Measurements from ENCODE around the gene FRS3. TPM values are rescaled to one million over a fixed set of nuclear protein-coding genes. Genes with fewer than 3 reads are reported as not detected.

Gene FRS3
- total and polyA plus RNA-seq, 2 of the 13 experiments (the other 11 are each of a cell fraction or from before 2014, with no cell fraction given): 3.0 to 7.4 TPM

DNA sequence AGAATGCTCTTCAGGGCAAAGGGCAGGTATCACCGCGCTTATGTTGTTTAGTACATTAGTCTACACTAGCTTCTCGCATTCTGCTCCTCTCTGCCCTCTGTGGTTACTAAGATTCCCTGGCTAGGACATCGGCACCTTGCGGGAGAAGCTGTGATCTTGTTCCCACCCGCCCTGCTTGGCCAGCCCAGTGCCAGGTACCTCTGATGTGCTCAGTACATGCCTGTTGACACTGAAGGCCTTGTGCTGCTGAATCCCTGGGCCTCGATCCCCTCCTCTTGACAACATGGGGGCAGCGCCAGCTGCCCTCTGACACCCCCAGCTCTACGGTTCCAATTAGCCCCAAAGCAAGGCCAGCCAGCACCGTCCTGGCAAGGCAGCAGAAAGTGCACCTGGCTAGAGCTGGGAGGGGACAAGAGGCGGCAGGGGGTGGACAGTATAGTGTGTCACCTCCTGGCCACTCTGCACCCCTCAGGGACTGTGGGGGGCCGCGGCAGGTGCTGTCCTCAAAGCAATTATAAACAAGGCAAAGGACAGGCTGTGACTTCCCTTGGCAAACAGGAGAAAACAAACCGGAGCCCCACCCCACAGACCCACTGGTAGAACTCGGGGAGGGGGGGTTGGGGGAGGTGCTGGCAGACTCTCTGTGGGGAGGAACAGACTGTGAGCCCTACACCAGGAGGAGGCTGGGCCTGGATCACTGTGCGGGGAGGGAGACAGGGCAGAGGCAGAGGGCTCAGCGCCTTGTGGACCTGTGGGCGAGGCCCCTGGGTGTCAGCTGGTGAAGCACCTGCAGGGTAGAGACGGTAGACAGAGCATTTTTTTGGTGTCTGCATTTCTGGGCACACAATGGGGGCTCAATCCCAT, 51.4 kb downstream of the FRS3 start (continued):
- TF ChIP-seq MTA3 (CRISPR knock-in tag; IDR thresholded peaks at IDR 0.05) (no peak), THAP11 (CRISPR knock-in tag; IDR thresholded peaks at IDR 0.05) (0 out of 2 replicates have a peak, but pooled peaks have one; percentile 8), ZNF30 (CRISPR knock-in tag; IDR thresholded peaks at IDR 0.05) (no peak), SYNCRIP (IDR thresholded peaks at IDR 0.05; ENCODE audit: insufficient read depth, low read depth, low read length) (no peak), TARDBP (CRISPR knock-in tag; IDR thresholded peaks at IDR 0.05) (peak; percentile 58; the same call in 1 of the 2 replicates), ZBTB8A (CRISPR knock-in tag; IDR thresholded peaks at IDR 0.05; ENCODE audit: borderline replicate concordance, low read depth) (no peak), ZNF598 (CRISPR knock-in tag; IDR thresholded peaks at IDR 0.05; ENCODE audit: borderline replicate concordance) (0 out of 2 replicates have a peak, but pooled peaks have one; percentile 49), ZNF607 (CRISPR knock-in tag; IDR thresholded peaks at IDR 0.05; ENCODE audit: borderline replicate concordance) (no peak), ZFP90 (CRISPR knock-in tag; IDR thresholded peaks at IDR 0.05; ENCODE audit: borderline replicate concordance) (no peak), NFIC (IDR thresholded peaks at IDR 0.05; ENCODE audit: low read length) (no peak), HOXA5 (CRISPR knock-in tag; IDR thresholded peaks at IDR 0.05) (no peak), SMARCE1 (IDR thresholded peaks at IDR 0.05; ENCODE audit: borderline replicate concordance) (no peak), NCOA2 (CRISPR knock-in tag; IDR thresholded peaks at IDR 0.05) (no peak), SMAD9 (CRISPR knock-in tag; IDR thresholded peaks at IDR 0.05) (no peak), IKZF1 (IDR thresholded peaks at IDR 0.05) (no peak), CBX2 (IDR thresholded peaks at IDR 0.05; ENCODE audit: low read depth, low read length) (no peak), CBX2 (CRISPR knock-in tag; IDR thresholded peaks at IDR 0.05; ENCODE audit: low read depth) (no peak)
- TF ChIP-seq, protein P1, sequence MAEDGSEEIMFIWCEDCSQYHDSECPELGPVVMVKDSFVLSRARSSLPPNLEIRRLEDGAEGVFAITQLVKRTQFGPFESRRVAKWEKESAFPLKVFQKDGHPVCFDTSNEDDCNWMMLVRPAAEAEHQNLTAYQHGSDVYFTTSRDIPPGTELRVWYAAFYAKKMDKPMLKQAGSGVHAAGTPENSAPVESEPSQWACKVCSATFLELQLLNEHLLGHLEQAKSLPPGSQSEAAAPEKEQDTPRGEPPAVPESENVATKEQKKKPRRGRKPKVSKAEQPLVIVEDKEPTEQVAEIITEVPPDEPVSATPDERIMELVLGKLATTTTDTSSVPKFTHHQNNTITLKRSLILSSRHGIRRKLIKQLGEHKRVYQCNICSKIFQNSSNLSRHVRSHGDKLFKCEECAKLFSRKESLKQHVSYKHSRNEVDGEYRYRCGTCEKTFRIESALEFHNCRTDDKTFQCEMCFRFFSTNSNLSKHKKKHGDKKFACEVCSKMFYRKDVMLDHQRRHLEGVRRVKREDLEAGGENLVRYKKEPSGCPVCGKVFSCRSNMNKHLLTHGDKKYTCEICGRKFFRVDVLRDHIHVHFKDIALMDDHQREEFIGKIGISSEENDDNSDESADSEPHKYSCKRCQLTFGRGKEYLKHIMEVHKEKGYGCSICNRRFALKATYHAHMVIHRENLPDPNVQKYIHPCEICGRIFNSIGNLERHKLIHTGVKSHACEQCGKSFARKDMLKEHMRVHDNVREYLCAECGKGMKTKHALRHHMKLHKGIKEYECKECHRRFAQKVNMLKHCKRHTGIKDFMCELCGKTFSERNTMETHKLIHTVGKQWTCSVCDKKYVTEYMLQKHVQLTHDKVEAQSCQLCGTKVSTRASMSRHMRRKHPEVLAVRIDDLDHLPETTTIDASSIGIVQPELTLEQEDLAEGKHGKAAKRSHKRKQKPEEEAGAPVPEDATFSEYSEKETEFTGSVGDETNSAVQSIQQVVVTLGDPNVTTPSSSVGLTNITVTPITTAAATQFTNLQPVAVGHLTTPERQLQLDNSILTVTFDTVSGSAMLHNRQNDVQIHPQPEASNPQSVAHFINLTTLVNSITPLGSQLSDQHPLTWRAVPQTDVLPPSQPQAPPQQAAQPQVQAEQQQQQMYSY (CRISPR knock-in tag; IDR thresholded peaks at IDR 0.05): no peak
- TF ChIP-seq, protein P2, sequence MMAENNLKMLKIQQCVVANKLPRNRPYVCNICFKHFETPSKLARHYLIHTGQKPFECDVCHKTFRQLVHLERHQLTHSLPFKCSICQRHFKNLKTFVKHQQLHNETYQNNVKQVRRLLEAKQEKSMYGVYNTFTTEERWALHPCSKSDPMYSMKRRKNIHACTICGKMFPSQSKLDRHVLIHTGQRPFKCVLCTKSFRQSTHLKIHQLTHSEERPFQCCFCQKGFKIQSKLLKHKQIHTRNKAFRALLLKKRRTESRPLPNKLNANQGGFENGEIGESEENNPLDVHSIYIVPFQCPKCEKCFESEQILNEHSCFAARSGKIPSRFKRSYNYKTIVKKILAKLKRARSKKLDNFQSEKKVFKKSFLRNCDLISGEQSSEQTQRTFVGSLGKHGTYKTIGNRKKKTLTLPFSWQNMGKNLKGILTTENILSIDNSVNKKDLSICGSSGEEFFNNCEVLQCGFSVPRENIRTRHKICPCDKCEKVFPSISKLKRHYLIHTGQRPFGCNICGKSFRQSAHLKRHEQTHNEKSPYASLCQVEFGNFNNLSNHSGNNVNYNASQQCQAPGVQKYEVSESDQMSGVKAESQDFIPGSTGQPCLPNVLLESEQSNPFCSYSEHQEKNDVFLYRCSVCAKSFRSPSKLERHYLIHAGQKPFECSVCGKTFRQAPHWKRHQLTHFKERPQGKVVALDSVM (CRISPR knock-in tag; IDR thresholded peaks at IDR 0.05): no peak
- TF ChIP-seq, protein P3, sequence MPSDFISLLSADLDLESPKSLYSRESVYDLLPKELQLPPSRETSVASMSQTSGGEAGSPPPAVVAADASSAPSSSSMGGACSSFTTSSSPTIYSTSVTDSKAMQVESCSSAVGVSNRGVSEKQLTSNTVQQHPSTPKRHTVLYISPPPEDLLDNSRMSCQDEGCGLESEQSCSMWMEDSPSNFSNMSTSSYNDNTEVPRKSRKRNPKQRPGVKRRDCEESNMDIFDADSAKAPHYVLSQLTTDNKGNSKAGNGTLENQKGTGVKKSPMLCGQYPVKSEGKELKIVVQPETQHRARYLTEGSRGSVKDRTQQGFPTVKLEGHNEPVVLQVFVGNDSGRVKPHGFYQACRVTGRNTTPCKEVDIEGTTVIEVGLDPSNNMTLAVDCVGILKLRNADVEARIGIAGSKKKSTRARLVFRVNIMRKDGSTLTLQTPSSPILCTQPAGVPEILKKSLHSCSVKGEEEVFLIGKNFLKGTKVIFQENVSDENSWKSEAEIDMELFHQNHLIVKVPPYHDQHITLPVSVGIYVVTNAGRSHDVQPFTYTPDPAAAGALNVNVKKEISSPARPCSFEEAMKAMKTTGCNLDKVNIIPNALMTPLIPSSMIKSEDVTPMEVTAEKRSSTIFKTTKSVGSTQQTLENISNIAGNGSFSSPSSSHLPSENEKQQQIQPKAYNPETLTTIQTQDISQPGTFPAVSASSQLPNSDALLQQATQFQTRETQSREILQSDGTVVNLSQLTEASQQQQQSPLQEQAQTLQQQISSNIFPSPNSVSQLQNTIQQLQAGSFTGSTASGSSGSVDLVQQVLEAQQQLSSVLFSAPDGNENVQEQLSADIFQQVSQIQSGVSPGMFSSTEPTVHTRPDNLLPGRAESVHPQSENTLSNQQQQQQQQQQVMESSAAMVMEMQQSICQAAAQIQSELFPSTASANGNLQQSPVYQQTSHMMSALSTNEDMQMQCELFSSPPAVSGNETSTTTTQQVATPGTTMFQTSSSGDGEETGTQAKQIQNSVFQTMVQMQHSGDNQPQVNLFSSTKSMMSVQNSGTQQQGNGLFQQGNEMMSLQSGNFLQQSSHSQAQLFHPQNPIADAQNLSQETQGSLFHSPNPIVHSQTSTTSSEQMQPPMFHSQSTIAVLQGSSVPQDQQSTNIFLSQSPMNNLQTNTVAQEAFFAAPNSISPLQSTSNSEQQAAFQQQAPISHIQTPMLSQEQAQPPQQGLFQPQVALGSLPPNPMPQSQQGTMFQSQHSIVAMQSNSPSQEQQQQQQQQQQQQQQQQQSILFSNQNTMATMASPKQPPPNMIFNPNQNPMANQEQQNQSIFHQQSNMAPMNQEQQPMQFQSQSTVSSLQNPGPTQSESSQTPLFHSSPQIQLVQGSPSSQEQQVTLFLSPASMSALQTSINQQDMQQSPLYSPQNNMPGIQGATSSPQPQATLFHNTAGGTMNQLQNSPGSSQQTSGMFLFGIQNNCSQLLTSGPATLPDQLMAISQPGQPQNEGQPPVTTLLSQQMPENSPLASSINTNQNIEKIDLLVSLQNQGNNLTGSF (CRISPR knock-in tag; IDR thresholded peaks at IDR 0.05): no peak
